Measurements from ENCODE around the gene EXO5.
"Not testable (repeated sequence)": the region's sequence is repeated elsewhere in the genome, so short reads cannot be mapped to it uniquely, and the experiment has no call there.

Gene EXO5

GRCh38 chr1:40508375-40509341 is at the start of gene EXO5:
EXO5 (plus strand) TSS chr1:40508767; CDS start chr1:40514545, 5,778 bp downstream.
- in situ Hi-C loops (cut with HindIII; ENCODE audit: low sequenced_read_pairs): no loop called here

- in situ Hi-C loops (cut with HindIII; ENCODE audit: low sequenced_read_pairs): no loop called here
These were observed 45.5 kb upstream of the EXO5 start for GRCh38 chr1:40462956-40463590.

- in situ Hi-C loops (cut with HindIII; ENCODE audit: low sequenced_read_pairs): no loop called here
These were observed 39.2 kb upstream of the EXO5 start for GRCh38 chr1:40469327-40469726.

- in situ Hi-C loops (cut with HindIII; ENCODE audit: low sequenced_read_pairs): no loop called here
These were observed 33.3 kb upstream of the EXO5 start for GRCh38 chr1:40475268-40475667.

GRCh38 chr1:40476924-40477677 is 31.5 kb upstream of the EXO5 start, which contains the start of gene ZFP69:
ZFP69 (plus strand) TSS chr1:40477290; CDS start chr1:40479362, 2,072 bp downstream.
- in situ Hi-C loops (cut with HindIII; ENCODE audit: low sequenced_read_pairs): no loop called here

- in situ Hi-C loops (cut with HindIII; ENCODE audit: low sequenced_read_pairs): no loop called here
These were observed 30.9 kb upstream of the EXO5 start for GRCh38 chr1:40477678-40478053.

- in situ Hi-C loops (cut with HindIII; ENCODE audit: low sequenced_read_pairs): no loop called here
These were observed 30.3 kb upstream of the EXO5 start for GRCh38 chr1:40478276-40478675.

GRCh38 chr1:40479156-40479555 is 29.4 kb upstream of the EXO5 start:
- in situ Hi-C loops (cut with HindIII; ENCODE audit: low sequenced_read_pairs): no loop called here

- in situ Hi-C loops (cut with HindIII; ENCODE audit: low sequenced_read_pairs): no loop called here
These were observed 13.2 kb upstream of the EXO5 start for GRCh38 chr1:40495315-40495903.

GRCh38 chr1:40502651-40503050 is 5.9 kb upstream of the EXO5 start:
- in situ Hi-C loops (cut with HindIII; ENCODE audit: low sequenced_read_pairs): not testable (repeated sequence)

GRCh38 chr1:40507973-40508372 is 594 bp upstream of the EXO5 start:
- in situ Hi-C loops (cut with HindIII; ENCODE audit: low sequenced_read_pairs): no loop called here

- in situ Hi-C loops (cut with HindIII; ENCODE audit: low sequenced_read_pairs): no loop called here
These were observed 10.9 kb downstream of the EXO5 start for GRCh38 chr1:40519517-40519916.

- in situ Hi-C loops (cut with HindIII; ENCODE audit: low sequenced_read_pairs): no loop called here
These were observed 22.3 kb downstream of the EXO5 start for GRCh38 chr1:40530735-40531380.

GRCh38 chr1:40531381-40532061 is 23.0 kb downstream of the EXO5 start, which contains the start of gene ZNF684:
ZNF684 (plus strand) TSS chr1:40531637; CDS start chr1:40533167, 1,530 bp downstream.
- in situ Hi-C loops (cut with HindIII; ENCODE audit: low sequenced_read_pairs): no loop called here

GRCh38 chr1:40532062-40532389 is 23.5 kb downstream of the EXO5 start:
- in situ Hi-C loops (cut with HindIII; ENCODE audit: low sequenced_read_pairs): no loop called here

GRCh38 chr1:40532844-40533424 is 24.4 kb downstream of the EXO5 start:
- in situ Hi-C loops (cut with HindIII; ENCODE audit: low sequenced_read_pairs): no loop called here

- in situ Hi-C loops (cut with HindIII; ENCODE audit: low sequenced_read_pairs): no loop called here
These were observed 26.0 kb downstream of the EXO5 start for GRCh38 chr1:40534589-40534988.

GRCh38 chr1:40535732-40536131 is 27.2 kb downstream of the EXO5 start:
- in situ Hi-C loops (cut with HindIII; ENCODE audit: low sequenced_read_pairs): no loop called here

GRCh38 chr1:40539338-40539737 is 30.8 kb downstream of the EXO5 start:
- in situ Hi-C loops (cut with HindIII; ENCODE audit: low sequenced_read_pairs): no loop called here
